VCaP (cell line): Measurements from ENCODE around the gene ZNF749.

Source experiments
- H3K27ac ChIP-seq: fragments of 450-650 bp; 2 replicates; pipeline ENCODE4 v1.5.1; 2017
- TF ChIP-seq, protein P1 (sequence below): fragments of 450-650 bp; conservative IDR thresholded peaks from 2 replicates; pipeline ENCODE4 v1.5.1; 2017; ENCODE audit warnings: mild to moderate bottlenecking, moderate library complexity

The ZNF749 gene

DNA sequence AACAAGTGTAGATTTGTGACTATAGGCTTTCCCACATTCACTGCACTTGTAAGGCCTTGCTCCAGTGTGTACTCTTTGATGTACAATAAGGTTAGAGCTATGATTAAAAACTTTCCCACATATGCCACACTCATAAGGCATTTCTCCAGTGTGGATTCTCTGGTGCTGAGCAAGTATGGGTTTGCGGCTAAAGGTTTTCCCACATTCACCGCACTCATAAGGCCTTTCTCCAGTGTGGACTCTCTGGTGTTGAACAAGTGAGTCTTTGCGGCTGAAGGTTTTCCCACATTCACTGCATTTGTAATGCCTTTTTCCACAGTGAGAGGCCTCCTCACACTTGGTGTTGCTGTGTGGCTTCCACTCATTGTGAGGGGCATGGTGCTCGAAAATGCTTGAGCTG, 38.5 kb downstream of the ZNF749 start:
- TF ChIP-seq, protein P1, sequence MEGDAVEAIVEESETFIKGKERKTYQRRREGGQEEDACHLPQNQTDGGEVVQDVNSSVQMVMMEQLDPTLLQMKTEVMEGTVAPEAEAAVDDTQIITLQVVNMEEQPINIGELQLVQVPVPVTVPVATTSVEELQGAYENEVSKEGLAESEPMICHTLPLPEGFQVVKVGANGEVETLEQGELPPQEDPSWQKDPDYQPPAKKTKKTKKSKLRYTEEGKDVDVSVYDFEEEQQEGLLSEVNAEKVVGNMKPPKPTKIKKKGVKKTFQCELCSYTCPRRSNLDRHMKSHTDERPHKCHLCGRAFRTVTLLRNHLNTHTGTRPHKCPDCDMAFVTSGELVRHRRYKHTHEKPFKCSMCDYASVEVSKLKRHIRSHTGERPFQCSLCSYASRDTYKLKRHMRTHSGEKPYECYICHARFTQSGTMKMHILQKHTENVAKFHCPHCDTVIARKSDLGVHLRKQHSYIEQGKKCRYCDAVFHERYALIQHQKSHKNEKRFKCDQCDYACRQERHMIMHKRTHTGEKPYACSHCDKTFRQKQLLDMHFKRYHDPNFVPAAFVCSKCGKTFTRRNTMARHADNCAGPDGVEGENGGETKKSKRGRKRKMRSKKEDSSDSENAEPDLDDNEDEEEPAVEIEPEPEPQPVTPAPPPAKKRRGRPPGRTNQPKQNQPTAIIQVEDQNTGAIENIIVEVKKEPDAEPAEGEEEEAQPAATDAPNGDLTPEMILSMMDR = no peak
- H3K27ac ChIP-seq = no peak overlapping the region

DNA sequence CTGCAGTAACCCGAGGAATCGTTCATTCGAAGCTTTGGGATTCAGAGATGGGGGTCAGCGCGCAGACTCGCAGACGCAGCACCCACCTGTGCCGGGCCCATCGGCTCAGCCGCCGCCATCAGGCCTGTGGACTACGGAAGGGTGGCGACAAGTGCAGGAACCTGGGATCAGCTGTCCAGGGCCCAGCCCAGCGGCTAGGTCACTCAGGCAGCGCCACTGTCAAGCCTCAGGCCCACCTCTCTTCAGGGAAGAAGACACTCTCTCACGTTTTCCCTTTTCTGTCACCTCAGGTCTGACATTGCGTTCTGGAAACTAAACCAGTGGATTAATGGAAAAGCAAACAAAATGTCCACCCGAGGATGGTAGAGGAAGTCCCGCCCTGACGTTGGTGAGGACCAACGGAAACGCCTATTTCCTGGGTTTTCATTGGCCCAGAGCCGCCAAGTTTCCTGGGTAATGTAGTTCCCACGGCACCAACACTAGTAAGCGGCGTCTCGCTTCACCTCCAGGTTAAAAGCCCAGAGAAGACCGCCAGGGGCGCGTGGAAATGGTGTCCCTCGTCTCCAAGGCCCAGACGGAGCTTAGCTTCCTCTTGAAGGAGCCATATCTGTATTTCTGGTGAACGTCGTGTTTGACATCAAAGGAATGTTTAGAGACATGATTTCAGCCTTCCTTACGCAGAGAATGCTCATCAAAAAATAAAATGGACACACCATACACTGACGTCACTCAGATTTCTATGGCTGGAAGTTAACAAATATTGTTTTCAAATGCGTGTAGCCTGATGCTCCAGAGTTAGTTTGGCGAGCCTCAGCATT, 42.3 kb downstream of the ZNF749 start, which contains the start of gene ZNF772:
Gene ZNF772 (minus strand): TSS at position 376 of the 818 bp plus-strand sequence. CDS start 257 bp downstream, at position 119.
- peak within 1 kb of the TSS; percentile 89 for H3K27ac ChIP-seq
- TF ChIP-seq, protein P1 = peak; percentile 74

- peak within 1 kb of the TSS; percentile 95 for H3K27ac ChIP-seq
These were observed 52.6 kb downstream of the ZNF749 start, which contains the start of gene ZNF419 for GRCh38 chr19:57487477-57488298. Gene ZNF419, plus strand, starts transcription at chr19:57487750. Its CDS starts 201 bp downstream, at chr19:57487951.

DNA sequence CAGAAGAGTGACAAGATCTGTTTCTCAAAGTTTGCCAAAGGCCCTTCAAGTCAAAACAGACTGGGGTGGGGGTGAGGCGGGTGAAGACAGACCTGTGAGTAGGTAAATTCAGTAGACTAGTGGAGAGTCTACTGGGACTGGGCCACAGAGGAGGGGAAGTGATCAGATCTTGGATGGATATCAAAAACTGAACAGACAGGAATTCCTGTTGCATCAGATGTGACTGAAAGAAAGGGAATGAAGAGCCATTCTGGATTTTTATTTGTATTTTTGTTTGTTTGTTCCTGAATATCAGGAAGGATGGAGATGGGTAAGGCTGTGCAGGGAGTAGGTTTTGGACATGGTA, 53.1 kb downstream of the ZNF749 start:
- H3K27ac ChIP-seq = peak overlapping the region; percentile 95
